ENCODE measurements around the gene MRPL37. TPM values are rescaled to one million over a fixed set of nuclear protein-coding genes. Genes with fewer than 3 reads are reported as not detected.

Gene MRPL37
- total and polyA plus RNA-seq, 2 of the 4 experiments (the other 2 are of a cell fraction) = 42.8 to 132 TPM

- peaks cover 0 to 9% of the 10 kb centered on the region in 2 experiments; a peak in 2 of 4 replicates for H3K79me1 ChIP-seq (ENCODE audit: low read depth in 1 of 2, low read length in 2 of 2)
- peak overlapping the region in 1 of 2 experiments; percentile 60; a peak in 1 of 4 replicates for H4K8ac ChIP-seq (ENCODE audit: low read depth in 2 of 2, low read length in 2 of 2)
- H4K20me1 ChIP-seq (ENCODE audit: insufficient read depth, low read length) = peaks cover 19% of the 10 kb centered on the region
- H3K27ac ChIP-seq (ENCODE audit: insufficient read depth, low read length) = no peak overlapping the region
- 0 out of 2 replicates have a peak overlapping the region, but pooled peaks have one; percentile 8 for H3K14ac ChIP-seq (replicated peaks; ENCODE audit: low read depth, low read length)
- 20% methylated on average over 2 of the region's 18 CpGs; no CpG with 5 or more reads in 1 of the 2 experiments for WGBS, 2 experiments (ENCODE audit: extremely low coverage in 2 of 2, insufficient read length in 1 of 2)
- no peak overlapping the region for H4K5ac ChIP-seq (ENCODE audit: low read depth, low read length)
- in situ Hi-C loops (cut with MboI; ENCODE audit: low sequenced_read_pairs) = loop anchor here (25.0 kb wide), 1 partner anchor 358 kb away; no protein-coding TSS in a partner anchor
- no TSS peak for BruUV-seq (replicated peaks)
- no peak overlapping the region for H2BK20ac ChIP-seq (ENCODE audit: low read depth, low read length)
- H3K4ac ChIP-seq (ENCODE audit: low read depth, low read length) = no peak overlapping the region
- H2AK9ac ChIP-seq (replicated peaks; ENCODE audit: low read depth, low read length, poor library complexity) = no peak overlapping the region
- no peak overlapping the region for H3K9ac ChIP-seq (ENCODE audit: low read depth, low read length)
- H2BK15ac ChIP-seq (ENCODE audit: low read depth, low read length) = no peak overlapping the region
- H3K23ac ChIP-seq (ENCODE audit: low read depth, low read length) = peak overlapping the region; percentile 27; the same call in 1 of the 2 replicates
- POLR2A ChIA-PET (ENCODE audit: unreplicated experiment) = interaction anchor here (0.6 kb wide), 1 partner anchor 26 kb away, joined by 8 read pairs; no protein-coding TSS in a partner anchor
- H2BK120ac ChIP-seq (ENCODE audit: low read depth, low read length) = no peak overlapping the region
- DNase-seq (peak; percentile 45), ATAC-seq (ENCODE audit: low read depth) (peak; percentile 70)
- H2AK5ac ChIP-seq (ENCODE audit: low read depth, low read length) = peak overlapping the region; percentile 40; the same call in 1 of the 2 replicates
- TF ChIP-seq MXI1 (IDR thresholded peaks at IDR 0.05; ENCODE audit: borderline replicate concordance, low read depth, low read length) = no peak
- no peak for TF ChIP-seq CHD1 (IDR thresholded peaks at IDR 0.05; ENCODE audit: low read depth, low read length)
- no peak for TF ChIP-seq CEBPB (IDR thresholded peaks at IDR 0.05; ENCODE audit: low read depth, low read length)
- TF ChIP-seq MAFK (IDR thresholded peaks at IDR 0.05; ENCODE audit: low read depth, low read length) = peak; percentile 92
- no peak for TF ChIP-seq MAZ (IDR thresholded peaks at IDR 0.05; ENCODE audit: borderline replicate concordance, low read depth, low read length)
- TF ChIP-seq, protein P1, sequence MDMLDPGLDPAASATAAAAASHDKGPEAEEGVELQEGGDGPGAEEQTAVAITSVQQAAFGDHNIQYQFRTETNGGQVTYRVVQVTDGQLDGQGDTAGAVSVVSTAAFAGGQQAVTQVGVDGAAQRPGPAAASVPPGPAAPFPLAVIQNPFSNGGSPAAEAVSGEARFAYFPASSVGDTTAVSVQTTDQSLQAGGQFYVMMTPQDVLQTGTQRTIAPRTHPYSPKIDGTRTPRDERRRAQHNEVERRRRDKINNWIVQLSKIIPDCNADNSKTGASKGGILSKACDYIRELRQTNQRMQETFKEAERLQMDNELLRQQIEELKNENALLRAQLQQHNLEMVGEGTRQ (IDR thresholded peaks at IDR 0.05; ENCODE audit: low read depth, low read length) = peak; percentile 57
- TF ChIP-seq RAD21 (IDR thresholded peaks at IDR 0.05; ENCODE audit: low read length) = peak; percentile 7; the same call in 1 of the 2 replicates
- no peak for TF ChIP-seq FOS (IDR thresholded peaks at IDR 0.05; ENCODE audit: low read depth, low read length)
- no peak overlapping the region for H3K4me3 ChIP-seq (ENCODE audit: insufficient read depth, low read depth, low read length)
- H4K91ac ChIP-seq (ENCODE audit: insufficient read depth, low read depth, low read length) = no peak overlapping the region
- H3K4me2 ChIP-seq (ENCODE audit: low read depth, low read length) = no peak overlapping the region
- no peak overlapping the region for H3K18ac ChIP-seq (ENCODE audit: low read depth, low read length)
- peak overlapping the region; percentile 34 for H2AFZ ChIP-seq (replicated peaks; ENCODE audit: low read length, poor library complexity)
- CTCF ChIA-PET = interaction anchor here (1.5 kb wide), 1 partner anchor 114 kb away, joined by 3 read pairs; no protein-coding TSS in a partner anchor
- H3K56ac ChIP-seq (ENCODE audit: extremely low read depth, insufficient read depth, low read length) = no peak overlapping the region
- peaks cover 14% of the 10 kb centered on the region for H3K4me1 ChIP-seq (ENCODE audit: control insufficient read depth, insufficient read depth, low read length)
- dilution Hi-C loops (cut with HindIII; ENCODE audit: low sequenced_read_pairs, unreplicated experiment) = no loop called here
- H2BK5ac ChIP-seq (ENCODE audit: low read depth, low read length, poor library complexity, severe bottlenecking) = no peak overlapping the region
- H3K27me3 ChIP-seq (ENCODE audit: control insufficient read depth, insufficient read depth, low read length) = no peaks in the 10 kb centered on the region
- intact Hi-C loops (cut with micrococcal nuclease) = loop anchor here (10.0 kb wide), 1 partner anchor 185 kb away; the partner anchor contains the start of gene SSBP3
- peaks cover 25% of the 10 kb centered on the region for H3K9me1 ChIP-seq (ENCODE audit: insufficient read depth, low read length)
- H3K36me3 ChIP-seq (ENCODE audit: control insufficient read depth, insufficient read depth, low read length) = peaks cover 40% of the 10 kb centered on the region
- H3K9me3 ChIP-seq (ENCODE audit: control insufficient read depth, insufficient read depth, low read length) = no peaks in the 10 kb centered on the region
Observed at GRCh38 chr1:54220004-54220811, 20.2 kb downstream of the MRPL37 start.

Data from IMR-90 (cell line).